Body of pancreas (tissue), 4 donors: ENCODE measurements around the gene ASB18. TPM values are rescaled to one million over a fixed set of nuclear protein-coding genes. Genes with fewer than 3 reads are reported as not detected.

Experiments
- ATAC-seq: fragments of 150-250 bp; one replicate; pipeline ENCODE4 v1.9.1; 2016
- DNase-seq, 4 donors: peaks; one replicate each; pipeline ENCODE4 v3.0.0-alpha.2; 2019
- H3K27ac ChIP-seq, 4 donors: fragments of 200-600 bp; sonication (generic); 1 replicate in 3 of 4; 2 replicates in 1 of 4; pipeline versions ENCODE4 v1.5.1 to v1.6.1; 2016 to 2019; ENCODE audit warnings: mild to moderate bottlenecking in 1 of 4, mixed read lengths in 1 of 4, moderate library complexity in 1 of 4
- H3K27me3 ChIP-seq, 2 donors: fragments of 200-600 bp; sonication (generic); one replicate each; pipeline ENCODE4 v1.6.0; 2016; ENCODE audit warnings: mild to moderate bottlenecking in 1 of 2
- H3K36me3 ChIP-seq, 2 donors: fragments of 200-600 bp; sonication (generic); replicated peaks in 1 of 2; 2 replicates each; pipeline ENCODE4 v1.5.1; 2016; ENCODE audit warnings: low read depth in 2 of 2; ENCODE audit not compliant: insufficient read depth in 1 of 2
- H3K4me1 ChIP-seq: fragments of 200-600 bp; sonication (generic); one replicate; pipeline ENCODE4 v1.6.0; 2016
- H3K4me3 ChIP-seq, 2 donors: fragments of 200-600 bp; sonication (generic); 1 replicate in 1 of 2; 2 replicates in 1 of 2; pipeline ENCODE4 v1.5.1; 2016 to 2019
- H3K9me3 ChIP-seq, 3 donors: fragments of 200-600 bp; sonication (generic); 1 replicate in 2 of 3; 2 replicates in 1 of 3; pipeline ENCODE4 v1.5.1; 2016
- POLR2A ChIP-seq, 3 donors: fragments of 450-650 bp; IDR thresholded peaks; one replicate each; pipeline ENCODE4 v1.6.1; 2016; ENCODE audit warnings: antibody characterized with exemption in 3 of 3, mild to moderate bottlenecking in 2 of 3
- WGBS, 2 donors: methylation state at CpG; one replicate each; pipeline ENCODE4 v1.1.5; 2017; 5-methylcytosine and 5-hydroxymethylcytosine counted together
- intact Hi-C: fragments of 100-400 bp; cut with DNase I; formaldehyde crosslinking; loops from one replicate; pipeline ENCODE4 v1.15.1; 2023
- total RNA-seq, 2 donors: library from RNA; depleted of rRNA; stranded (reverse); fragments of >200 nt; gene quantifications; one replicate each; pipeline ENCODE4 v1.1.0, GENCODE V29; 2016
- TF ChIP-seq, protein P1 (sequence below), 7 experiments: fragments of 450-650 bp in 4 of 7; fragments of 200-600 bp in 3 of 7; sonication (generic) in 3 of 7; IDR thresholded peaks; one replicate each; pipeline ENCODE4 v1.5.1; 2016 to 2019; ENCODE audit warnings: antibody characterized with exemption in 7 of 7

ASB18 gene
- total RNA-seq, 2 donors from 2014 or later = not detected

DNA sequence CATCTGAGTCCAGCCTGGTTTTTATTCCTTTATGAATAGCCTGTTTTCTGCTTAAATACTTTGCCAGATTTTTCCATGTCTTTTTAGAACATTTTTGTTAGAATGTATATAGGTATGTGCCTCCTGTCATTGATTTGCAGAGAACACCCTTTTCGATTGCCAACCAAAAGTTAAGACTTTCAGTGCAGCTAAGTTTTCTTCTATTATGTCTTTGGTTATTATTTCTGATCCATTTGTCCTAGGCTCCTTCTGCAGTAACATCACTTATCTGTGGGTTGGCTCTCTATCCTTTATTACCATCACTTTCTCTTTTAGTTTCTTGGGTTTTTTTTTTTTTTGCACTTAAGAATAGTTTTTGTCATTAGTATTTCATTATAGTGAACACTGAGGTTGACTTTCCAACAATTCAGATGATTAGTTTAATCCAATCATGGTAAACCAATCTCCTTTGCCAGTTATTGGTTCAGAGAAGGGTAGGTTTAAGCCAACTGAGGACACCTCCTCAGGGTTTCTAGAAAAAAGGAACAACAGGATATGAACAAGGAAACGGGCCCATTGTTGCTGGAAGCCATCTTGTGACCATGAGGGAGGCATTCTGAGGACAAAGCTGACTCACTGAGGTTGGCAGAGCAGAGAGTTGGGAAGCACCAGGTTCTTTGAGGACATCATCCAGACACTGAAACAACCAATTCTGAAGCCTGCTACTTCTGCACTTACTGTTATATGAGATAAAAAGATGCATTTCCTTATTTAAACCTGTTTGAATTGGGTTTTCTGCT lies 58.1 kb downstream of the ASB18 start:
- no peaks in the 10 kb centered on the region for H3K36me3 ChIP-seq

DNA sequence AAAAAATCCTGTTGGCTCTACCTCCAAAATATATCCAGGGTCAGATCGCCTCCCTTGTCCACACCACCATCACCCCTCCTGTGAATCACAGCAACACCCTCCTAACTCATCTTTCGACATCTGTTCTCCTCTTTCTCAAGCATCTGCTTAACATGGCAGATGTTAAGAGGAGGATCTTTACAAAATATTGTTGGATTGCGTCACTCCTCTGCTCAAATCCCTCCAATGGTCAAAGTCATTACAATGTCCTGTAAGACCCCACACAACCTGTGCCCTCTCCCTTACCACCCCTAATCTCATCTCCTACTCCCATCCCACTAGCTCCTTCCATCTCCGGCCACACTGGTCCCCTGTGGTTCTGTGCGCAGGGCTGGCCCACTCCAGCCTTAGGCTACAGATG lies 59.3 kb downstream of the ASB18 start:
- no peaks in the 10 kb centered on the region for H3K36me3 ChIP-seq
- no peak overlapping the region for H3K4me3 ChIP-seq
- no peaks in the 10 kb centered on the region for H3K27me3 ChIP-seq
- DNase-seq (no peak), ATAC-seq (no peak)
- 82 to 87% methylated on average over 5 of the region's 5 CpGs for WGBS, 2 donors
- TF ChIP-seq, protein P1, sequence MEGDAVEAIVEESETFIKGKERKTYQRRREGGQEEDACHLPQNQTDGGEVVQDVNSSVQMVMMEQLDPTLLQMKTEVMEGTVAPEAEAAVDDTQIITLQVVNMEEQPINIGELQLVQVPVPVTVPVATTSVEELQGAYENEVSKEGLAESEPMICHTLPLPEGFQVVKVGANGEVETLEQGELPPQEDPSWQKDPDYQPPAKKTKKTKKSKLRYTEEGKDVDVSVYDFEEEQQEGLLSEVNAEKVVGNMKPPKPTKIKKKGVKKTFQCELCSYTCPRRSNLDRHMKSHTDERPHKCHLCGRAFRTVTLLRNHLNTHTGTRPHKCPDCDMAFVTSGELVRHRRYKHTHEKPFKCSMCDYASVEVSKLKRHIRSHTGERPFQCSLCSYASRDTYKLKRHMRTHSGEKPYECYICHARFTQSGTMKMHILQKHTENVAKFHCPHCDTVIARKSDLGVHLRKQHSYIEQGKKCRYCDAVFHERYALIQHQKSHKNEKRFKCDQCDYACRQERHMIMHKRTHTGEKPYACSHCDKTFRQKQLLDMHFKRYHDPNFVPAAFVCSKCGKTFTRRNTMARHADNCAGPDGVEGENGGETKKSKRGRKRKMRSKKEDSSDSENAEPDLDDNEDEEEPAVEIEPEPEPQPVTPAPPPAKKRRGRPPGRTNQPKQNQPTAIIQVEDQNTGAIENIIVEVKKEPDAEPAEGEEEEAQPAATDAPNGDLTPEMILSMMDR (IDR thresholded peaks at IDR 0.05) = no peak
- TF ChIP-seq POLR2A (IDR thresholded peaks at IDR 0.05) = no peak
- H3K27ac ChIP-seq = no peak overlapping the region
- no peaks in the 10 kb centered on the region for H3K4me1 ChIP-seq
- intact Hi-C loops = no loop called here
- peaks cover 0 to 9% (median 0%) of the 10 kb centered on the region in 3 donors for H3K9me3 ChIP-seq

More for the DNA sequence above, 58.1 kb downstream of the ASB18 start:
- H3K9me3 ChIP-seq = peaks cover 0 to 9% (median 0%) of the 10 kb centered on the region in 3 donors
- H3K27ac ChIP-seq = no peak overlapping the region
- no peak overlapping the region for H3K4me3 ChIP-seq
- no peaks in the 10 kb centered on the region for H3K27me3 ChIP-seq
- intact Hi-C loops = no loop called here
- DNase-seq (no peak), ATAC-seq (no peak)
- no peaks in the 10 kb centered on the region for H3K4me1 ChIP-seq
- 45 to 61% methylated on average over 2 of the region's 2 CpGs for WGBS, 2 donors
- TF ChIP-seq, protein P1 (IDR thresholded peaks at IDR 0.05) = no peak
- TF ChIP-seq POLR2A (IDR thresholded peaks at IDR 0.05) = no peak

DNA sequence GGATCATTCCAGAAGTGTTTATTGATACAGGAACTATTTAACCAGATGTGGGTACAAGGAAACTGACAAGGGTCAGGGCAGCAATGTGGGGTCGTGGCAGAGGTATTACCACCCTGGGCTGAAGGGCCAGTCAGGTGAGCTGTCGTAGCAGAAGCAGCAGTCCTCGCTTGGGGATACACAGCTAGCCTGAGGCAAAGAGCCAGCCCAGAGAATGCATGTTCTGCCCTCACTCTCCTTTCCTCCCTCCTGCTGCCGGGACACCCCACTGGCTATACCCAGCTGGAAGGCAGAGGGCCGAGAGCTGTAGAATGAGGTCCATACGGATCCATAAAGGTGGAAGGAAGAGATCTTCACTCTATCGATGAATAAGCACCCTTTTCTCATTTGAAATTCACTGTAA lies 63.8 kb downstream of the ASB18 start:
- DNase-seq = no peak
- Histone ChIP-seq H3K4me3 (no peak overlapping the region), H3K27ac (no peak overlapping the region), H3K27me3 (no peaks in the 10 kb centered on the region), H3K9me3 (peaks cover 0 to 5% (median 0%) of the 10 kb centered on the region in 3 donors), H3K4me1 (no peaks in the 10 kb centered on the region), H3K36me3 (no peaks in the 10 kb centered on the region)
- intact Hi-C loops = no loop called here
- TF ChIP-seq POLR2A (IDR thresholded peaks at IDR 0.05) = no peak
- TF ChIP-seq, protein P1 (IDR thresholded peaks at IDR 0.05) = no peak
- no peak for ATAC-seq
- 49 to 58% methylated on average over 6 to 7 of the region's 7 CpGs for WGBS, 2 donors

DNA sequence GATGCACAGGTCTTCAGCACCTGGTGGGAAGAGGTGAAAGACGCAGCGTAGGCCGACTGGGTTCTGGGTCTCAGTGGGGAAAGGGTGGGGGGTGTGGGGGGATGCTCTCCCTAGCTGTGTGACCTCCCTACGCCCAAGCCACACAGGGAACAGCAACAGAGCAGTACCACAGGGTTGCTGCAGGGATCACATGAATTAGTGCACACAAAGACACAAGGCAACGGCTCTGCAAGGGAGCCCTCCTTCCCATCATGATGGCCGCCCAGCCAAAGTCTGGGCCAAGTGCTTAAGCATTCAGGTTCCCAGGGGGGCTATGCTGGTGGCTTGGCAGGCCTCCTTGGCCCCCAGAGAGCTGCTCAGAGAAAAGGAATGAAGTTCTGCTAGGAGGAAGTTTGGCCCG lies 67.8 kb downstream of the ASB18 start:
- 66 to 73% methylated on average over 4 to 7 of the region's 7 CpGs for WGBS, 2 donors
- Histone ChIP-seq H3K9me3 (no peaks in the 10 kb centered on the region), H3K36me3 (no peaks in the 10 kb centered on the region), H3K4me3 (no peak overlapping the region), H3K27ac (no peak overlapping the region), H3K27me3 (no peaks in the 10 kb centered on the region), H3K4me1 (no peaks in the 10 kb centered on the region)
- no peak for DNase-seq
- no peak for ATAC-seq
- TF ChIP-seq, protein P1 (IDR thresholded peaks at IDR 0.05) = no peak
- no peak for TF ChIP-seq POLR2A (IDR thresholded peaks at IDR 0.05)
- intact Hi-C loops = no loop called here

DNA sequence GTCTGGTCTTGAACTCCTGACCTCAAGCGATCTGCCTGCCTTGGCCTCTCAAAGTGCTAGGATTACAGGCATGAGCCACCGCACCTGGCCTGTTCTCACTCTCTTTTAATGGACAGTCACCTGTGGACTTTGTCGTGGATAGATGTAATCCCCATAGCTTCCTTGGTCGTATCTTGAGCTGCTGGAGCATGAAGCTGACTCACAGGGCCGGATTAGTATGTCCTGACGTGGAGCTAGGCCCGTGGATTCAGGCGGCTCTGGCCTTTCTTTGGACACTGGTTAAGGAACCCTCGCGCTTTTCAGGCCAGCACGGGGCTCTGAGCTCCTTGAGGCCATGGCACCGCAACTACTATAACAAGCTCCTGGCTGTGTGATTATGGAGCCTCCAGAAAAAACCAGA lies 68.5 kb downstream of the ASB18 start:
- Histone ChIP-seq H3K27me3 (no peaks in the 10 kb centered on the region), H3K4me3 (no peak overlapping the region), H3K4me1 (no peaks in the 10 kb centered on the region), H3K36me3 (no peaks in the 10 kb centered on the region), H3K27ac (no peak overlapping the region), H3K9me3 (no peaks in the 10 kb centered on the region)
- no peak for DNase-seq
- intact Hi-C loops = no loop called here
- WGBS, 2 donors = 77 to 78% methylated on average over 12 of the region's 12 CpGs
- ATAC-seq = no peak
- TF ChIP-seq, protein P1 (IDR thresholded peaks at IDR 0.05) = no peak
- TF ChIP-seq POLR2A (IDR thresholded peaks at IDR 0.05) = no peak
